Activated CD4-positive, alpha-beta T cell treated with anti-CD3 and anti-CD28 coated beads, Interleukin-2, Interleukin-4, amounts not matched to agents 100 ng/mL and 50 ng/mL, durations not matched to agents 16 hours and 8 hours (primary cell): ENCODE data around the gene CYTH3.

Source experiments
- DNase-seq: peaks from one replicate; pipeline ENCODE4 v3.0.0-alpha.2; 2020; ENCODE audit warnings: low spot score

The CYTH3 gene

DNA sequence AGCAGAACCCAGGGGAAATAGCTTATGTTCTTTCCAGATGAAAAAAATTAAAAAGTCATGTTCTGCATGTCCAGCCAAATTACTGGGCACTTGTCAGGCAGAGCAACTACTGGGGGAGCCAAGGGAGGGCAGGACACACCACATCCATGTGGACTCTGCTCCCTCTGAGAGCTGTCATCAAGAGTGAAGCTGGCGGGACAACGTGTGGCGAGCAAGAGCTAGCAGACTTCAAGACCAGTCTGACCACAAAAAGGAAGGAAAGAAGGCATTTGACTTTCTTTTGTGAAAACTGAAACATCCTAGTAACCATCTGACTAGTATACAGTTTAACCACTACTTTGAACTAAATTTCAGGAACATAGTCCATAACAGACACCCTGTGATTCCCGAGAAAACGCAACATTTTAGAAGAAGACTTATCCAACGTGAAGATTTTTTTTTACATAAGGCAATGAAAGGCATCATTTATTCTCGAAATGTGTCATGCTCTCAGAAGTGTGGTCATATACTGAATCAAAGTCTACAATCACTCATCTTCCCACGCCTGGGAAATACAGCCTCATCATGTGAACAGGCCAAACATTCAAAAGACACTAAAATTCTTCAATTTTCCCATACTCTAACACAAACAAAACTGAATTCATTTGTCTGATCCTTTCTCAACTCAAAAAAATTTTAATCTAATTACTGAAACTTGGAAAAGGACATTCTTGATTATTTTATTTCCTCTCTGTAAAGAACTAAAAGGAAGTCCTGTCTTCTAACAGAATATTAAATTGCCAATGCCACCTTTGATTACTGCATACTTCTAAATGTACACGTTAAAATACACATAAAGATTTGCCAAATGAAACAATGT, 15.5 kb downstream of the CYTH3 start:
- peak; percentile 69 for DNase-seq

DNA sequence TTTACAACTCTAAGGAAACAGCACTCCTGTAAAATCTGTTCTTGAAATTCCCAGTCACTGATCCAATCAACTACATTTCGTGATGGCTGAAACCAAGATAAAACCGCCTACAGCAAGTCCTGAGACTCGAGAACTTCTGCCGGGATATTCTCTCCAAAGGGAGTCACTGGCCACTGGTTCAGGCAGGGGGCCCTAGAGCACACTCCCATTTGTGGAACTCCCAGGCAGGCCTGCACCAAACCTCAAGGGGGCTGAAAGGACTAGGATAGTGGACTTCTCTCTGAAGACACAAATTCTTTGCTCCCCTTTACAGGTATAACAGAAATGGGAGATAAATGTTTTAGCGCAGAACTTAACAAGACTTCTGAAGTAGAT, 16.3 kb downstream of the CYTH3 start:
- DNase-seq: no peak

- DNase-seq: no peak
Measured at GRCh38 chr7:6254866-6255265, 17.6 kb downstream of the CYTH3 start.

DNA sequence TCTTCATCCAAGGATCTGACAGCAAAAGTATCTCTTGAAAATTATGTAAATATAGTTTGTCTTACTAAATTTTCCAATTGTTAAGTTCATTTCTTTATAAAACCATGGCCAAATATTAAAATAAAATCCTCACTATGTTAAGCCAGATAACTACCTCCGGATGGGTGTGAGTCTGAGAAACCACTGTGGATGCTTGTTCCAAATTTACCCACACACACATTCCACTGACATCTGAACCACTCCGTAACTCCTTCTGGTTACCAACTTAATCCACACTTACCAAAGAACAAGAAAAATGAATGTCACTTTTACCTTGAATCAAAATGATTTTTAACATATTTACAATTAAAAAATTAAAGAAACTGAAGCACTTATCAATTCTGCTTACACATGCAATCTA, 19.7 kb downstream of the CYTH3 start:
- DNase-seq: no peak

GRCh38 chr7:6252341-6252746, 20.1 kb downstream of the CYTH3 start:
- no peak for DNase-seq

DNA sequence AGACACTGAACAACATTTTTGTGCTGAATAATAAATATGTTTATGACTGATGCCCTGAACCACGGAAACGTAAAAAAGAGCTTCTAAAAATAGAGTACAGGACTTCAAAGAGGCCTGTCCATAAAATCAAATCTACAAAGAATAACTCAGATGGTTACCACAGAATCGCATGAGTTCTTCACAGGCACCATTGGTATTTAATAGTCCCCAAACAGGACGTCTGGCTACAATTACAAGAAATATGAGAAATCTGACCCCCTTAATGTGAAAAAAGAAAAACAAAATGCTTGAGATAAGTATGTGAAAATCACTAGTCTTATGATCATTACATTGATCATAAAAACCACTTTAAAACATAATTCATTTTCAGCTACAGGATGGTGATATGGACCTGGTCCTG, 20.8 kb downstream of the CYTH3 start:
- no peak for DNase-seq

DNA sequence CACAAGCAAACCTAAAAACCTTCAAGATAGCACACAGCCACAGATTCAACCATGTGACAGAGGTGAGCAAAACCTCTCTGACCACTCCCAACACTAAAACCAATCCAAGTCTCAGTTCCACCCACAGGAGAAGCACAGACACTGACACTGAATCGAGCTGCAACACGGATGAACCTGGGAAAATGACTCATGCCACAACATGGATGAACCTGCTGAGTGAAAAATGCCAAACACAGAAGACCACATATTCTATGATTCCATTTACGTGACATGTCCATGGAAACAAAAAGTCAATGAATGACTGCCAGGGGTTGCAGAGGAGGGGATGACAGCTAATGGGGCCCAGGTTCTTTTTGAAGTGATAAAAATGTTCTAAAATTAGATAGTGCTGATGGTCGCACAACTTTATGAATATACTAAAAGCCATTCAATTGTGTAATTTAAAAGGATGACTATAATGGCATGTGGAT, 22.0 kb downstream of the CYTH3 start:
- peak; percentile 55 for DNase-seq

- no peak for DNase-seq
Measured at GRCh38 chr7:6249043-6249442, 23.4 kb downstream of the CYTH3 start.

DNA sequence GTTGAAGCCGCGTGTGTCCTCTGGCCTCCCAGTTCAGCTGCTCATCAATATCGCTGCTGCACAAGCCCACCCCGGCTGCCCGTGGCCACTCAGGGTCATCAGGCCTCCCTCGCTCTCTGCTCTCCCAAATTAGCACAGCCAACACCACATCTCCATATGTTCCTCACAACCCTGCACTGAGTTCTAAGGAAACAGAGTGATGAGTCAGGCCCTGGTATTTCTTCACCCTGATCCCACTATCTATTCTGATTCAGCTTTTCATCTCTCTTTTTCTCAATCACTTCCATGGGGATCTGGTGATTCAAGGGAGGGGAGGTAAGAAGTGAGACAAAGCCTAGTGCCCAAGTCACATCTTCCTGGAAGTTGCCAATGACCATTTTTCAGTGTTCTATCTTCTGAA, 23.8 kb downstream of the CYTH3 start:
- DNase-seq: no peak

GRCh38 chr7:6246251-6246917, 26.0 kb downstream of the CYTH3 start:
- no peak for DNase-seq

DNA sequence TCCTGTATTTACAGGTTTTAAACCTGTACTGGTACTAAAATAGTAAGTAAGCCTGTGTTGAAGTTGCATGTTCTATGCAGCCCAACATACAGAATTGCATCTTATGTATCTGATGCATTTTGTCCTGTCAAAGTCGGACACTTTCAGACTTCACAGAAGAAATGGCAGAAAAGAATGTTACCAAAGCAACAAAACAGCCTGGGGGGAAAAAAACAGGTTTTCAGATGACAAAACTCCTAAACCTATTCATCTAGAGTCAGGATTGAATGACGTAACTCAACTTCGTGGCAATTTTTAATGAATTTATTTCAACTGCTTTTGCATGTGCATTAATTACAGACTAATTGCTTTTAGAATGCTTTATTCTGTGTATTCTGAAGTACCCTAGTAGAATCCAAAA, 28.4 kb downstream of the CYTH3 start:
- no peak for DNase-seq

GRCh38 chr7:6243168-6243567, 29.3 kb downstream of the CYTH3 start:
- DNase-seq: no peak

- no peak for DNase-seq
Measured at GRCh38 chr7:6242561-6242960, 29.9 kb downstream of the CYTH3 start.

- no peak for DNase-seq
Measured at GRCh38 chr7:6241607-6241973, 30.8 kb downstream of the CYTH3 start.

DNA sequence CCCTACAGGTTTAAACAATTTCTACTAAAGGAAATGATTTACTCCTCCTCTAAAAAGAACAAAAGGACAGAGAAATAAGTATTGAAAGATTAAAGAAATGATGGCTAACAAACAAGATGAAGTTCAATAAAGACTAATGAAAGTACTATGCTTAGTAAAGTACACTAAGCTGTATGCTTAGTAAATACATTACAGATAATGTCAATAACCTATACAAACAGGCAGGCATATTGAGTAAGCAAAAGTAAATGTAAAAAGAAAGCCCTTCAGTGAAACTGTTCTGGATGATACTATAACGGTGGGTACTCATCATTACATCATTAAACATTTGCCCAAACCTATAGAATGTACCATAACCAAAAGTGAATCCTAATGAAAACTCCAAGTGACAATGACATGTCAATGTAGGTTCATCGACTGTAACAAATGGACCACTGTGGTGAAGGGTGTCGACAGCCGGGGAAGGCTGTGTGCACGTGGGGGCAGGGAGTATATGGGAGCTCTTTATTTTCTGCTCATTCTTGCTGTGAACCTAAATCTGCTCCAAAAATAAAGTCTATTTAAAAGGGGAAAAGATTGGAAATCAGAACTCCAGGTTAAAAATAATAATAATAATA, 34.0 kb downstream of the CYTH3 start:
- DNase-seq: no peak

GRCh38 chr7:6237730-6238129, 34.7 kb downstream of the CYTH3 start:
- no peak for DNase-seq

DNA sequence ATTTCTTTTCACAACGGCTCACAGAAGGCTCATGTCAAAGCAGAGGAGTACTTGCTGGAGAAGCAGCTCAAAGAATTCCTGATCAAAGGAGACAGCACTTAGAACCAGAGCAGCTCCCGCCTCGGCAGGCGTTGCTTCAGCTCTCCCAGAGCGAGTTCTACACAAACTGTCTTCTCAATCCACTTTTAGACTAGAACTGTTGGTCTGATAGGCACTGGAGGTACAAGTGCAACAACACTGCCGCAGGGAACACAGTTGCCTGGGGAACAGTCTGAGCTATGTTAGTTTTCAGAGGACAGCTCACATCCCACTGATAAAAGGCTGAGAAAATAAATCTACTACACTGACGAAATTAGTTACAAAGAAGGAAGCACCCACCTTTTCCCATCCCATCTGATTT, 35.4 kb downstream of the CYTH3 start:
- DNase-seq: no peak

GRCh38 chr7:6235029-6235871, 37.2 kb downstream of the CYTH3 start:
- DNase-seq: no peak

- no peak for DNase-seq
Measured at GRCh38 chr7:6234384-6234783, 38.0 kb downstream of the CYTH3 start.

DNA sequence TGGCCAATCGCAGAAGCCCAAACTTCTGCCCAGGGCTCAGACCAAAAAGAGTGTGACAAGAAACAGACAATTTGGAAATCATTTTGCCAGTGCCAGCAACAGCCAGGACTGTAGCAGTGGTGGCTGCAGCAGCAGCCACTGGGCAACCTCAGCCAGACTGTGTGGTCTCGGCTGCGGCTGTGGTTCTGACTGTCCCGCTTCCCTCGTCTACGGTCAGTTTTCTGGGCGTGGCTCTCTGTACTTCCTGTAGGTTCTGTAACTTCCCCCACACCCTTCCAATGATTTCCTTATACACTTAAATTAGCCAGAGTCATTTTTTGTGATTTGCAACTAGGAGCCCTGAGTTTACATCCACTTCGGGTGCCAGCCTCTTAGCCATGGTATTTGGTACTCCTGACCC, 39.9 kb downstream of the CYTH3 start:
- DNase-seq: no peak

DNA sequence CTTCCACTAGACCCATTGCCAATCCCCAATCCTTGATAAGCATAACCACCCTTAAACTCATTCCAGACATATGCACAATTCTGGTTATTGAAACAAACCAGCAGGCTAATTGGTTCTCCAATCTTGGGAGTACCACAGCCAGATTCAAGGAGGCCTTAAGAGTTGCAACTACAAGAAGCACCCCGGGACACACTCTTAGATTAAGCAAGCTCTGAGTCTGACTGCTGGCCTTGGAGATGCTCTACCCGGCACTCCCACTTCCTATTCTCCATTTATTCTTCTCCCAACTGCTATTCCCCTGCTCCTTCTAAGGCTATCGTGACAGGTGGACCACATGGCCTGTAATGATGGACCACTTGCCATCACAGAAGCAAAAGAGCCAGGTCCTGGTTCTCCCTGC, 40.3 kb downstream of the CYTH3 start:
- DNase-seq: no peak

DNA sequence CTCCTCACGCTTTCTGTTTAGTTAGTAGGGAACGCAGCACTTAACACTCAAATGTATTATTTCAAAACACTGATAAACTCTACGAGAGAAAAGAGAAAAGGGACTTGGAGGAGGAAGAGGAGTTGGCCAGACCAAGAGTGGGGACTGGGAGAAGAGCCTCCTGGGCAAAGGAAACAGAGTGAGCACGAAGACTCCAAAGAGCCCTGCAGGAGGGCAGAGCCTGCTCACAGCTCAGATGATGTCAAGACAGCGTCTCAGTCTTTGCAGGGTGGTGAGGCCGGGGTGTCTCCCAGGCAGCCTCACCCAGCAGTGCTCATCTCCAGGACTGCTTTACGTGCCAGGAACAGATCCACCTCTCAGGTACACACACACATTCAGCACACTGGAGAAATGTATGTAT, 41.2 kb downstream of the CYTH3 start:
- no peak for DNase-seq
